Uterus (tissue), 4 donors: ENCODE measurements around the gene SOX4. TPM values are rescaled to one million over a fixed set of nuclear protein-coding genes. Genes with fewer than 3 reads are reported as not detected.

Experiments
- DNase-seq, 2 donors: peaks; one replicate each; pipeline ENCODE4 v3.0.0-alpha.2; 2019 to 2020
- H3K27ac ChIP-seq, 2 donors: fragments of 200-600 bp; sonication (generic); 1 replicate in 1 of 2; 2 replicates in 1 of 2; pipeline ENCODE4 v1.5.1; 2016 to 2018
- H3K27me3 ChIP-seq, 2 donors: fragments of 200-600 bp; sonication (generic); one replicate each; pipeline ENCODE4 v1.5.1; 2018 to 2019; ENCODE audit warnings: control low read depth in 1 of 2
- H3K36me3 ChIP-seq, 2 donors: fragments of 200-600 bp; sonication (generic); one replicate each; pipeline ENCODE4 v1.5.1; 2019; ENCODE audit warnings: control low read depth in 1 of 2
- H3K4me1 ChIP-seq, 2 donors: fragments of 200-600 bp; sonication (generic); one replicate each; pipeline ENCODE4 v1.5.1; 2018 to 2019; ENCODE audit warnings: control low read depth in 1 of 2
- H3K4me3 ChIP-seq, 2 donors: fragments of 200-600 bp; sonication (generic); 1 replicate in 1 of 2; 2 replicates in 1 of 2; pipeline ENCODE4 v1.5.1; 2018 to 2019; ENCODE audit warnings: mild to moderate bottlenecking in 1 of 2
- H3K9me3 ChIP-seq, 2 donors: fragments of 200-600 bp; sonication (generic); one replicate each; pipeline ENCODE4 v1.5.1; 2019; ENCODE audit warnings: control low read depth in 1 of 2
- CTCF ChIP-seq, 4 experiments: fragments of 200-600 bp in 2 of 4; fragments of 450-650 bp in 2 of 4; sonication (generic) in 2 of 4; IDR thresholded peaks; one replicate each; pipeline ENCODE4 v1.5.1; 2016 to 2019; ENCODE audit warnings: antibody characterized with exemption in 4 of 4, mild to moderate bottlenecking in 2 of 4, moderate library complexity in 1 of 4
- POLR2A ChIP-seq, 2 donors: fragments of 450-650 bp; IDR thresholded peaks; one replicate each; pipeline ENCODE4 v1.6.1; 2016; ENCODE audit warnings: antibody characterized with exemption in 2 of 2, mild to moderate bottlenecking in 1 of 2, moderate library complexity in 1 of 2
- intact Hi-C: fragments of 100-400 bp; cut with DNase I; formaldehyde crosslinking; loops from one replicate; pipeline ENCODE4 v1.15.1; 2023; ENCODE audit warnings: low total_unique reads
- total RNA-seq, 4 donors: library from RNA; depleted of rRNA in 3 of 4; stranded (reverse); fragments of >200 nt in 3 of 4; gene quantifications; one replicate each; pipeline versions ENCODE4 v1.1.0 to v1.2.4, GENCODE V29; 2014 to 2023
- donor health status: DM: yes; HTN: yes; CAD: no.

Gene SOX4
- total RNA-seq, 4 donors from 2014 or later: 5.9 to 103 (median 18.1) TPM

DNA sequence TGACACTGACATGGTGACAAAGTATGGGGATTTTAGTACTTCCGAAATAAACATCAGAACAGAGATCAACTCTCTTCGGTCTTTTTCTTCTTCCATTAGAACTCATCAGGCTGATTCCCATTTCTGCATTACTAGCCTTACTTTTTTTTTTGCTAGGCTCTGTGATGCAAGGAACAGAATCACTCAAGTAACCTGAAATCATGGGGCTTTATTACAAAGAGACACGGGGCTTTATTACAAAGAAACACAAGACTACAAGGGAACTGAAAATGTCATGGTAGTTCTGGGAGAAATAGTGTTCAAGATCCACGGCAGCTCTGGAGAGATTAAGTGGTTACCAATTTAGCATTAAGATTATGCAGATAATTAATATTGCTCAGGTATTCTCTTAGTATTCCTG is 11.6 kb downstream of the SOX4 start:
- Histone ChIP-seq H3K27ac (no peak overlapping the region), H3K4me3 (no peak overlapping the region), H3K27me3 (no peaks in the 10 kb centered on the region), H3K36me3 (no peaks in the 10 kb centered on the region), H3K4me1 (no peaks in the 10 kb centered on the region), H3K9me3 (no peaks in the 10 kb centered on the region)
- intact Hi-C loops: no loop called here
- TF ChIP-seq POLR2A (IDR thresholded peaks at IDR 0.05) (no peak), CTCF (IDR thresholded peaks at IDR 0.05) (no peak)
- no peak for DNase-seq

GRCh38 chr6:21608601-21609000 is 15.1 kb downstream of the SOX4 start:
- H3K36me3 ChIP-seq: no peaks in the 10 kb centered on the region
- TF ChIP-seq CTCF (IDR thresholded peaks at IDR 0.05) (no peak), POLR2A (IDR thresholded peaks at IDR 0.05) (no peak)
- no peaks in the 10 kb centered on the region for H3K4me1 ChIP-seq
- H3K27ac ChIP-seq: no peak overlapping the region
- no peaks in the 10 kb centered on the region for H3K27me3 ChIP-seq
- intact Hi-C loops: no loop called here
- no peak for DNase-seq
- H3K4me3 ChIP-seq: no peak overlapping the region
- H3K9me3 ChIP-seq: no peaks in the 10 kb centered on the region

- Histone ChIP-seq H3K9me3 (no peaks in the 10 kb centered on the region), H3K27ac (no peak overlapping the region), H3K36me3 (no peaks in the 10 kb centered on the region), H3K4me1 (no peaks in the 10 kb centered on the region), H3K4me3 (no peak overlapping the region), H3K27me3 (no peaks in the 10 kb centered on the region)
- intact Hi-C loops: no loop called here
- no peak for DNase-seq
- TF ChIP-seq CTCF (IDR thresholded peaks at IDR 0.05) (no peak), POLR2A (IDR thresholded peaks at IDR 0.05) (no peak)
These were observed 16.4 kb downstream of the SOX4 start for GRCh38 chr6:21609881-21610329.

DNA sequence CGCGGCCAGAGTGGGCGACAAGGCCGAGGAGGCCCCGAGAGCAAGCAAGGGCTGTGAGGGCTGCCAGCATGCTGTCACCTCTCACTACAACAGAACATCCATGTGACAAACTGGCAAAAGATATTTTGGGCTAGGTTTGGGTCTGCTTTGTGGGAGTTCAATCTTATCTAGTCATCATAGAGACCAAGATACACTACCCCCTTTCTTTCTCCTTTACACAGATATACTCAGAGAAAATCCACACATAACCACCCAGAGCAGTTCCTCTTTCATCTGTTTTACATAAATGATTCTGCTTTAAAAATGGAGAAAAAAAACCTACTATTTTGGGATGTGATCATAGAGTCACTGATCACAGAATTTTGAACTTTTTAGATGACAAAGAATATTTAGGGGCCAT is 16.8 kb downstream of the SOX4 start:
- Histone ChIP-seq H3K4me3 (no peak overlapping the region), H3K9me3 (no peaks in the 10 kb centered on the region), H3K27me3 (no peaks in the 10 kb centered on the region), H3K4me1 (no peaks in the 10 kb centered on the region), H3K36me3 (no peaks in the 10 kb centered on the region), H3K27ac (no peak overlapping the region)
- intact Hi-C loops: no loop called here
- DNase-seq: no peak
- TF ChIP-seq CTCF (IDR thresholded peaks at IDR 0.05) (no peak), POLR2A (IDR thresholded peaks at IDR 0.05) (no peak)

- H3K9me3 ChIP-seq: no peaks in the 10 kb centered on the region
- no peak for DNase-seq
- no peaks in the 10 kb centered on the region for H3K27me3 ChIP-seq
- intact Hi-C loops: no loop called here
- H3K4me1 ChIP-seq: no peaks in the 10 kb centered on the region
- H3K36me3 ChIP-seq: no peaks in the 10 kb centered on the region
- TF ChIP-seq POLR2A (IDR thresholded peaks at IDR 0.05) (no peak), CTCF (IDR thresholded peaks at IDR 0.05) (no peak)
- H3K4me3 ChIP-seq: no peak overlapping the region
- no peak overlapping the region for H3K27ac ChIP-seq
These were observed 17.9 kb downstream of the SOX4 start for GRCh38 chr6:21611485-21611884.
